Measurements from ENCODE around the gene UBE2F. TPM values are rescaled to one million over a fixed set of nuclear protein-coding genes. Genes with fewer than 3 reads are reported as not detected.

The UBE2F gene
- total RNA-seq, 1 donor from 2014 or later: 41.2 TPM

- Mint-ChIP-seq H3K27ac (no peak overlapping the region), H3K4me1 (no peaks in the 10 kb centered on the region), H3K27me3 (no peaks in the 10 kb centered on the region), H3K36me3 (ENCODE audit: low read depth) (peaks cover 72% of the 10 kb centered on the region), H3K9me3 (peaks cover 5% of the 10 kb centered on the region), H3K4me3 (no peak overlapping the region)
- ChIA-PET POLR2A (no interaction called here), CTCF (no interaction called here)
- TF ChIP-seq CTCF (IDR thresholded peaks at IDR 0.05): no peak
- no peak for ATAC-seq (ENCODE audit: low read depth)
- intact Hi-C loops (cut with micrococcal nuclease): no loop called here
- no peak for DNase-seq
Measured at GRCh38 chr2:238081150-238081549, 114.3 kb downstream of the UBE2F start.

GRCh38 chr2:238081561-238081960 lies 114.7 kb downstream of the UBE2F start:
- Mint-ChIP-seq H3K27me3 (no peaks in the 10 kb centered on the region), H3K27ac (no peak overlapping the region), H3K4me3 (no peak overlapping the region), H3K4me1 (no peaks in the 10 kb centered on the region), H3K36me3 (ENCODE audit: low read depth) (peaks cover 70% of the 10 kb centered on the region), H3K9me3 (peaks cover 5% of the 10 kb centered on the region)
- ATAC-seq (ENCODE audit: low read depth) (no peak), DNase-seq (no peak)
- intact Hi-C loops (cut with micrococcal nuclease): no loop called here
- CTCF ChIA-PET: no interaction called here
- TF ChIP-seq CTCF (IDR thresholded peaks at IDR 0.05): no peak
- POLR2A ChIA-PET: no interaction called here

GRCh38 chr2:238082151-238082550 lies 115.3 kb downstream of the UBE2F start:
- Mint-ChIP-seq H3K4me1 (peaks cover 4% of the 10 kb centered on the region), H3K9me3 (peaks cover 2% of the 10 kb centered on the region), H3K36me3 (ENCODE audit: low read depth) (peaks cover 66% of the 10 kb centered on the region), H3K27ac (no peak overlapping the region), H3K27me3 (no peaks in the 10 kb centered on the region), H3K4me3 (no peak overlapping the region)
- intact Hi-C loops (cut with micrococcal nuclease): no loop called here
- POLR2A ChIA-PET: no interaction called here
- ATAC-seq (ENCODE audit: low read depth): no peak
- CTCF ChIA-PET: no interaction called here
- no peak for DNase-seq
- no peak for TF ChIP-seq CTCF (IDR thresholded peaks at IDR 0.05)

- no peaks in the 10 kb centered on the region for H3K27me3 Mint-ChIP-seq
Measured at GRCh38 chr2:238082827-238083226, 116.0 kb downstream of the UBE2F start.

GRCh38 chr2:238083919-238084318 lies 117.1 kb downstream of the UBE2F start:
- ChIA-PET CTCF (no interaction called here), POLR2A (no interaction called here)
- TF ChIP-seq CTCF (IDR thresholded peaks at IDR 0.05): no peak
- ATAC-seq (ENCODE audit: low read depth): no peak
- Mint-ChIP-seq H3K4me1 (peaks cover 12% of the 10 kb centered on the region), H3K27me3 (no peaks in the 10 kb centered on the region), H3K4me3 (no peak overlapping the region), H3K9me3 (peaks cover 2% of the 10 kb centered on the region), H3K27ac (no peak overlapping the region), H3K36me3 (ENCODE audit: low read depth) (peaks cover 58% of the 10 kb centered on the region)
- intact Hi-C loops (cut with micrococcal nuclease): no loop called here
- no peak for DNase-seq

More at GRCh38 chr2:238082827-238083226, 116.0 kb downstream of the UBE2F start:
- H3K4me1 Mint-ChIP-seq: peaks cover 11% of the 10 kb centered on the region
- ChIA-PET CTCF (no interaction called here), POLR2A (no interaction called here)
- no peak overlapping the region for H3K27ac Mint-ChIP-seq
- intact Hi-C loops (cut with micrococcal nuclease): no loop called here
- no peak for ATAC-seq (ENCODE audit: low read depth)
- DNase-seq: no peak
- peaks cover 2% of the 10 kb centered on the region for H3K9me3 Mint-ChIP-seq
- no peak for TF ChIP-seq CTCF (IDR thresholded peaks at IDR 0.05)
- no peak overlapping the region for H3K4me3 Mint-ChIP-seq
- peaks cover 61% of the 10 kb centered on the region for H3K36me3 Mint-ChIP-seq (ENCODE audit: low read depth)
